HL-60 (cell line): ENCODE data around the gene PITPNM3.

Experiments
- CTCF ChIP-seq: IDR thresholded peaks from one replicate; pipeline ENCODE4 v1.5.1; 2011; ENCODE audit warnings: low read length, control low read depth, inconsistent platforms; ENCODE audit not compliant: insufficient read depth
- POLR2AphosphoS5 ChIP-seq: IDR thresholded peaks from 2 replicates; pipeline ENCODE4 v1.6.1; 2012; ENCODE audit warnings: low read depth

DNA sequence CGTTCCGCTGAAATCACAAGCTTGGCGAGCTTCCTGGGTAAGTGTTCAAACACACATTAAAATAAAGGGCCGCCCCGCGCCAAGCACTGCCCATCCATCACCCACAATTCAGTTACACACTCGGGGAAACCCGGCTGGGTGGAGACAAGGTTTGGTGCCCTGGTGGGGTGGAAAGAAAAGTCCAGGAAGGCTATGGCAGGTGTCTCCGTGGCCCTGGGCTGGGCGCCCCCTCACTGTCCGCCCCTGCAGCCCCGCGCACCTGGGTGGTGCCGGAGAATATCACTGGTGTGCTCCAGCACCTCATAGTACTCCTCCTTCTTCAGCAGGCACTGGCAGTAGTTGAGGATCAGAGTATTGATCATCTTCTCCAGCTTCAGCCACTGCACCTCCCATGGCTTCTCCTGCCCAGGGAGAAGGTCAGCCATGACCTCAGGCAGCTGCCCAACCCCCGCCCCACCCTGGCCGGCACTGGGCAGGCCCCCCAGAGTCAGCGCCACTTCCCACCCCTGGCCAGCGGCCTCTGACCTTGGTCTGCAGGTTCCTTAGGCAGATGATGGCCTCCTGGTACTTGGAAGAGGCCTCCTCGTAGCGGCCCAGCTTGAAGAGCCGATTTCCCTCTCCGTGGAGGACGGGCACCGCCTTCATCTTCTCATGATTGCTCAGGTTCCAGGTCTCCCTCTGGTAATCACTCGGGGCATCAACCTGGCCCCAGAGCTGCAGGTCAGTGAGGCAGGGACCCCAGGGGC lies 129.8 kb downstream of the PITPNM3 start:
- TF ChIP-seq CTCF (no peak), POLR2AphosphoS5 (no peak)
